ENCODE data around the gene C11orf24. TPM values are rescaled to one million over a fixed set of nuclear protein-coding genes. Genes with fewer than 3 reads are reported as not detected.

The C11orf24 gene
- total and polyA plus RNA-seq, 2 of the 4 experiments (the other 2 are of a cell fraction), result 42.5 to 135 TPM

DNA sequence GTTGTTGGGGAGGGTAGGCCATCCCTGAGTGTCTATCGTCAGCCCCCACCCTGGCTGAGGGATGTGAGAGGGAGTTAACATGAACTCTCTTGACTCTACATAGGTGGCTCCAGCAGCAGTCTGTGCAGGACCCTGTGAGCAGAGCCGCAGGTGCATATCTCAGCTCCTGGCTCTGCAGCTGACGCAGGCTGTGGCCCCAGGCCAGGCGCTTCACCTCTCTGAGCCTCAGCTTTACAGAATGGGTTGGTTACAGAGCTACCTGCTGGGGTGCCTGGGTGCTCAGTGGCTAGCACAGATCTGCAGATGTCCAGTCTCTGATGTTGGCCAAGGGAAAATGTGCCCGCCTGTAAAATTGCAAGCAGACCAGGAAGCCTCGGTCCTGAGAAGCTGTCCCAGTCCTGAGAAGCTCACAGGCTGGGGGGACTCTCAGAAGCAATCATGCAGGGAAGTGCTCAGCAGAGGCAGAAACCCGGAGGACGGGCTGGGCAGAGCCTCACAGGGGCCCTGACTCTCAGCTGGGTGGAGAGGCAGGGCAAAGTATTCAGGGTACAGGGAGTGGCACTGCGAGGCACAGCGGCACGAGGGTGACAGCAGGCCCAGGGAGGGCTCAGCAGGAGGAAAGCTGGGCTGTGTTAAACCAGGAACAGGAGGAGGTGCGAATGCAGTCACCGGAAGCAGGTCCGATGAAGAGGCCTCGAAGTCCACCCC lies 24.7 kb upstream of the C11orf24 start:
- no peaks in the 10 kb centered on the region; the same call in 1 of the 2 replicates for H3K4me1 ChIP-seq (ENCODE audit: control insufficient read depth, insufficient read depth, low read length)
- no peaks in the 10 kb centered on the region for H4K20me1 ChIP-seq (ENCODE audit: insufficient read depth, low read length)
- TF ChIP-seq, protein P1, sequence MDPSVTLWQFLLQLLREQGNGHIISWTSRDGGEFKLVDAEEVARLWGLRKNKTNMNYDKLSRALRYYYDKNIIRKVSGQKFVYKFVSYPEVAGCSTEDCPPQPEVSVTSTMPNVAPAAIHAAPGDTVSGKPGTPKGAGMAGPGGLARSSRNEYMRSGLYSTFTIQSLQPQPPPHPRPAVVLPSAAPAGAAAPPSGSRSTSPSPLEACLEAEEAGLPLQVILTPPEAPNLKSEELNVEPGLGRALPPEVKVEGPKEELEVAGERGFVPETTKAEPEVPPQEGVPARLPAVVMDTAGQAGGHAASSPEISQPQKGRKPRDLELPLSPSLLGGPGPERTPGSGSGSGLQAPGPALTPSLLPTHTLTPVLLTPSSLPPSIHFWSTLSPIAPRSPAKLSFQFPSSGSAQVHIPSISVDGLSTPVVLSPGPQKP (IDR thresholded peaks at IDR 0.05; ENCODE audit: borderline replicate concordance, low read depth, low read length), result no peak
- H2BK120ac ChIP-seq (ENCODE audit: low read depth, low read length), result no peak overlapping the region
- no peak overlapping the region for H2AFZ ChIP-seq (replicated peaks; ENCODE audit: low read length, poor library complexity)
- no peaks in the 10 kb centered on the region for H3K79me1 ChIP-seq (ENCODE audit: low read depth in 1 of 2, low read length in 2 of 2)
- no peaks in the 10 kb centered on the region for H3K9me3 ChIP-seq (ENCODE audit: control insufficient read depth, insufficient read depth, low read length)
- H4K8ac ChIP-seq (ENCODE audit: low read depth in 2 of 2, low read length in 2 of 2), result no peak overlapping the region
- dilution Hi-C loops (cut with HindIII; ENCODE audit: low sequenced_read_pairs, unreplicated experiment) (no loop called here), intact Hi-C loops (cut with micrococcal nuclease) (loop anchor here (1.0 kb wide), 4 partner anchors 25 to 88 kb away; partner anchors contain the start of gene C11orf24), in situ Hi-C loops (cut with MboI; ENCODE audit: low sequenced_read_pairs) (loop anchor here (5.0 kb wide), 1 partner anchor 39 kb away; no protein-coding TSS in a partner anchor)
- H2BK5ac ChIP-seq (ENCODE audit: low read depth, low read length, poor library complexity, severe bottlenecking), result no peak overlapping the region
- no peak overlapping the region for H4K91ac ChIP-seq (ENCODE audit: insufficient read depth, low read depth, low read length)
- H4K5ac ChIP-seq (ENCODE audit: low read depth, low read length), result no peak overlapping the region
- no peak overlapping the region for H3K23ac ChIP-seq (ENCODE audit: low read depth, low read length)
- no peak overlapping the region for H3K27ac ChIP-seq (ENCODE audit: insufficient read depth, low read length)
- H3K14ac ChIP-seq (replicated peaks; ENCODE audit: low read depth, low read length), result no peak overlapping the region
- no peak overlapping the region for H2BK15ac ChIP-seq (ENCODE audit: low read depth, low read length)
- WGBS, 2 experiments (ENCODE audit: extremely low coverage in 2 of 2, insufficient read length in 1 of 2), result 83% methylated on average over 11 of the region's 15 CpGs; no CpG with 5 or more reads in 1 of the 2 experiments
- ChIA-PET POLR2A (ENCODE audit: unreplicated experiment) (interaction anchor here (1.3 kb wide), 1 partner anchor 39 kb away, joined by 3 read pairs; no protein-coding TSS in a partner anchor), CTCF (interaction anchor here (0.8 to 1.1 kb wide), 3 partner anchors 9 to 39 kb away, joined by 3 to 4 read pairs (median 3); no protein-coding TSS in a partner anchor)
- DNase-seq (no peak), ATAC-seq (ENCODE audit: low read depth) (no peak)
- no peak overlapping the region for H3K56ac ChIP-seq (ENCODE audit: extremely low read depth, insufficient read depth, low read length)
- H2AK5ac ChIP-seq (ENCODE audit: low read depth, low read length), result no peak overlapping the region
- H3K18ac ChIP-seq (ENCODE audit: low read depth, low read length), result no peak overlapping the region
- no peak overlapping the region for H3K9ac ChIP-seq (ENCODE audit: low read depth, low read length)
- H3K36me3 ChIP-seq (ENCODE audit: control insufficient read depth, insufficient read depth, low read length), result no peaks in the 10 kb centered on the region
- no peak overlapping the region for H2BK20ac ChIP-seq (ENCODE audit: low read depth, low read length)
- BruUV-seq (replicated peaks), result no TSS peak
- H3K4me3 ChIP-seq (ENCODE audit: insufficient read depth, low read depth, low read length), result no peak overlapping the region
- peaks cover 2% of the 10 kb centered on the region; the same call in 1 of the 2 replicates for H3K27me3 ChIP-seq (ENCODE audit: control insufficient read depth, insufficient read depth, low read length)
- H3K4me2 ChIP-seq (ENCODE audit: low read depth, low read length), result no peak overlapping the region
- H2AK9ac ChIP-seq (replicated peaks; ENCODE audit: low read depth, low read length, poor library complexity), result no peak overlapping the region
- no peak overlapping the region for H3K4ac ChIP-seq (ENCODE audit: low read depth, low read length)
- no peaks in the 10 kb centered on the region for H3K9me1 ChIP-seq (ENCODE audit: insufficient read depth, low read length)
